OCI-LY1 (cell line): ENCODE data around the gene LASP1NB.
"Not testable (repeated sequence)": the region's sequence is repeated elsewhere in the genome, so short reads cannot be mapped to it uniquely, and the experiment has no call there.

ENCODE experiments used
- H2AFZ ChIP-seq: fragments of 200-600 bp; sonication (generic), shearing (Covaris generic); 2 replicates; pipeline ENCODE4 v1.6.0; 2014; ENCODE audit warnings: antibody characterized with exemption, mild to moderate bottlenecking, low read length
- H3F3A ChIP-seq: fragments of 200-600 bp; sonication (generic), shearing (Covaris generic); 2 replicates; pipeline ENCODE4 v1.6.0; 2014; ENCODE audit warnings: mild to moderate bottlenecking, antibody characterized with exemption, low read length, moderate library complexity; ENCODE audit not compliant: insufficient read depth
- H3K27ac ChIP-seq: fragments of 200-600 bp; sonication (generic); 2 replicates; pipeline ENCODE4 v1.5.1; 2014; ENCODE audit warnings: low read length, mixed run types, mild to moderate bottlenecking, low read depth; ENCODE audit not compliant: poor library complexity, severe bottlenecking
- H3K27me3 ChIP-seq: fragments of 200-600 bp; sonication (generic); 2 replicates; pipeline ENCODE4 v1.6.0; 2014; ENCODE audit warnings: antibody characterized with exemption, mild to moderate bottlenecking, low read length, moderate library complexity; ENCODE audit not compliant: insufficient read depth
- H3K36me3 ChIP-seq: fragments of 200-600 bp; sonication (generic); 2 replicates; pipeline ENCODE4 v1.6.1; 2014; ENCODE audit warnings: mild to moderate bottlenecking, antibody characterized with exemption, low read length, moderate library complexity, mixed read lengths; ENCODE audit not compliant: insufficient read depth
- H3K4me1 ChIP-seq: fragments of 200-600 bp; sonication (generic); 2 replicates; pipeline ENCODE4 v1.5.1; 2014; ENCODE audit warnings: mild to moderate bottlenecking, low read length, moderate library complexity; ENCODE audit not compliant: insufficient read depth, severe bottlenecking
- H3K4me2 ChIP-seq: fragments of 200-600 bp; sonication (generic), shearing (Covaris generic); 2 replicates; pipeline ENCODE4 v1.6.1; 2014; ENCODE audit warnings: low read length
- H3K4me3 ChIP-seq: fragments of 200-600 bp; sonication (generic); 2 replicates; pipeline ENCODE4 v1.5.1; 2014; ENCODE audit warnings: low read length, low read depth, mild to moderate bottlenecking, mixed read lengths; ENCODE audit not compliant: poor library complexity, severe bottlenecking
- H3K79me2 ChIP-seq: fragments of 200-600 bp; shearing (Covaris generic); 2 replicates; pipeline ENCODE4 v1.6.1; 2016; ENCODE audit warnings: mixed run types, low read length, mixed read lengths; ENCODE audit not compliant: insufficient read depth
- H3K9ac ChIP-seq: fragments of 200-600 bp; sonication (generic), shearing (Covaris generic); 2 replicates; pipeline ENCODE4 v1.6.1; 2014; ENCODE audit warnings: mild to moderate bottlenecking, low read length, mixed read lengths
- H3K9me2 ChIP-seq: fragments of 200-600 bp; sonication (generic), shearing (Covaris generic); 2 replicates; pipeline ENCODE4 v1.6.1; 2014; ENCODE audit warnings: low read depth, mild to moderate bottlenecking, low read length, mixed read lengths
- H3K9me3 ChIP-seq: fragments of 200-600 bp; shearing (Covaris generic); 2 replicates; pipeline ENCODE4 v1.6.1; 2014; ENCODE audit warnings: low read length, mixed read lengths
- H4K20me1 ChIP-seq: fragments of 200-600 bp; sonication (generic), shearing (Covaris generic); 2 replicates; pipeline ENCODE4 v1.6.0; 2016; ENCODE audit warnings: mild to moderate bottlenecking, low read length; ENCODE audit not compliant: insufficient read depth
- CTCF ChIP-seq: fragments of 200-600 bp; sonication (generic), shearing (Covaris generic); IDR thresholded peaks from 2 replicates; pipeline ENCODE4 v1.5.1; 2017; ENCODE audit warnings: mild to moderate bottlenecking, antibody characterized with exemption, low read length, moderate library complexity, mixed read lengths
- EZH2 ChIP-seq: fragments of 200-600 bp; sonication (generic), shearing (Covaris generic); IDR thresholded peaks from 2 replicates; pipeline ENCODE4 v1.8.0; 2017; ENCODE audit warnings: borderline replicate concordance, mixed run types, mild to moderate bottlenecking, antibody characterized with exemption, low read length, moderate library complexity, mixed read lengths

LASP1NB gene

GRCh38 chr17:38970128-38970527 is 44.7 kb downstream of the LASP1NB start:
- Histone ChIP-seq H3K36me3 (no peaks in the 10 kb centered on the region), H3K27me3 (peaks cover 8% of the 10 kb centered on the region; the same call in 1 of the 2 replicates), H3K9ac (no peak overlapping the region), H3K4me2 (no peak overlapping the region), H2AFZ (no peak overlapping the region), H3K4me3 (no peak overlapping the region), H4K20me1 (no peaks in the 10 kb centered on the region), H3K4me1 (peaks cover 10% of the 10 kb centered on the region), H3K27ac (no peak overlapping the region), H3K79me2 (no peaks in the 10 kb centered on the region), H3K9me2 (no peaks in the 10 kb centered on the region), H3F3A (no peaks in the 10 kb centered on the region), H3K9me3 (no peaks in the 10 kb centered on the region)
- TF ChIP-seq EZH2 (no peak), CTCF (no peak)

GRCh38 chr17:38970804-38971203 is 45.4 kb downstream of the LASP1NB start:
- Histone ChIP-seq H3K4me1 (peaks cover 10% of the 10 kb centered on the region), H3K9me2 (no peaks in the 10 kb centered on the region), H3K4me3 (no peak overlapping the region), H2AFZ (no peak overlapping the region), H3K4me2 (no peak overlapping the region), H3K9ac (no peak overlapping the region), H3K9me3 (no peaks in the 10 kb centered on the region), H3K27ac (no peak overlapping the region), H4K20me1 (no peaks in the 10 kb centered on the region), H3K79me2 (no peaks in the 10 kb centered on the region), H3F3A (no peaks in the 10 kb centered on the region), H3K36me3 (no peaks in the 10 kb centered on the region), H3K27me3 (peaks cover 8% of the 10 kb centered on the region; the same call in 1 of the 2 replicates)
- TF ChIP-seq EZH2 (no peak), CTCF (no peak)

GRCh38 chr17:38976187-38976551 is 50.8 kb downstream of the LASP1NB start:
- H3F3A ChIP-seq, H3K27me3 ChIP-seq, H3K4me1 ChIP-seq, H2AFZ ChIP-seq, H3K9me2 ChIP-seq, H3K27ac ChIP-seq, H3K4me2 ChIP-seq, H3K9ac ChIP-seq, H3K9me3 ChIP-seq, H3K4me3 ChIP-seq, H4K20me1 ChIP-seq, H3K79me2 ChIP-seq, H3K36me3 ChIP-seq: not testable (repeated sequence)

- Histone ChIP-seq H2AFZ (no peak overlapping the region), H3K4me1 (no peaks in the 10 kb centered on the region), H3K27ac (no peak overlapping the region), H3K9ac (no peak overlapping the region), H3K36me3 (no peaks in the 10 kb centered on the region), H3F3A (no peaks in the 10 kb centered on the region), H3K4me2 (no peak overlapping the region), H3K27me3 (no peaks in the 10 kb centered on the region), H4K20me1 (no peaks in the 10 kb centered on the region), H3K9me2 (no peaks in the 10 kb centered on the region), H3K9me3 (no peaks in the 10 kb centered on the region), H3K79me2 (no peaks in the 10 kb centered on the region), H3K4me3 (no peak overlapping the region)
- TF ChIP-seq EZH2 (no peak), CTCF (no peak)
Measured at GRCh38 chr17:38978180-38978579, 52.8 kb downstream of the LASP1NB start.
